ENCODE data around the gene ARRB1.

- TF ChIP-seq POLR2A (IDR thresholded peaks at IDR 0.05) (no peak), CTCF (IDR thresholded peaks at IDR 0.05 in 8 of 11, conservative IDR thresholded peaks at IDR 0.05 in 3 of 11) (no peak), POLR2AphosphoS5 (IDR thresholded peaks at IDR 0.05) (no peak)
Observed at GRCh38 chr11:75333022-75333806, 18.2 kb downstream of the ARRB1 start.

All from spleen (tissue), 7 donors.